GM12878 (cell line): Measurements from ENCODE around the gene ISLR2. TPM values are rescaled to one million over a fixed set of nuclear protein-coding genes. Genes with fewer than 3 reads are reported as not detected.
A peak's percentile ranks its signal among the peaks of the same experiment; 100 is the strongest.

ENCODE experiments used
- BCL3 ChIP-seq: IDR thresholded peaks from 2 replicates; pipeline ENCODE4 v1.6.1; 2011; ENCODE audit warnings: borderline replicate concordance, low read depth, mild to moderate bottlenecking, moderate library complexity, low read length; ENCODE audit not compliant: insufficient read depth, poor library complexity, severe bottlenecking
- CEBPB ChIP-seq, 2 experiments: fragments of 150-350 bp in 1 of 2; IDR thresholded peaks; 2 replicates each; pipeline ENCODE4 v1.6.1; 2012 to 2014; ENCODE audit warnings: low read depth in 2 of 2, low read length in 2 of 2, borderline replicate concordance in 1 of 2, inconsistent platforms in 1 of 2
- CREB1 ChIP-seq: IDR thresholded peaks from 2 replicates; pipeline ENCODE4 v1.6.1; 2012; ENCODE audit warnings: low read depth, mild to moderate bottlenecking, inconsistent platforms
- IRF5 ChIP-seq: fragments of 450-650 bp; IDR thresholded peaks from 2 replicates; pipeline ENCODE4 v1.6.1; 2017; ENCODE audit warnings: borderline replicate concordance
- MTA3 ChIP-seq: IDR thresholded peaks from 2 replicates; pipeline ENCODE4 v1.6.1; 2012; ENCODE audit warnings: low read length, inconsistent platforms, borderline replicate concordance
- PKNOX1 ChIP-seq: fragments of 450-650 bp; IDR thresholded peaks from 2 replicates; pipeline ENCODE4 v1.6.1; 2016; ENCODE audit warnings: mild to moderate bottlenecking
- POLR2A ChIP-seq: IDR thresholded peaks from 2 replicates; pipeline ENCODE4 v1.6.1; 2011; ENCODE audit warnings: low read depth, mild to moderate bottlenecking, low read length
- POU2F2 ChIP-seq: IDR thresholded peaks from 3 replicates; pipeline ENCODE4 v1.6.1; 2011; ENCODE audit warnings: low read depth, mild to moderate bottlenecking, low read length, borderline replicate concordance
- RAD21 ChIP-seq: IDR thresholded peaks from 2 replicates; pipeline ENCODE4 v1.6.1; 2011; ENCODE audit warnings: mild to moderate bottlenecking, low read depth, low read length, moderate library complexity; ENCODE audit not compliant: insufficient read depth
- SMAD5 ChIP-seq: IDR thresholded peaks from 2 replicates; pipeline ENCODE4 v1.6.1; 2016; ENCODE audit warnings: antibody characterized with exemption, low read depth
- SMC3 ChIP-seq: IDR thresholded peaks from 2 replicates; pipeline ENCODE4 v1.6.1; 2011; ENCODE audit warnings: low read length, improper control_type of control experiment, borderline replicate concordance
- SREBF2 ChIP-seq: IDR thresholded peaks from 2 replicates; pipeline ENCODE4 v1.6.1; 2012; ENCODE audit warnings: mild to moderate bottlenecking, low read length
- STAT1 ChIP-seq: fragments of 450-650 bp; conservative IDR thresholded peaks from 2 replicates; pipeline ENCODE4 v1.6.1; 2014; ENCODE audit warnings: antibody characterized with exemption, mild to moderate bottlenecking
- STAT3 ChIP-seq: IDR thresholded peaks from 2 replicates; pipeline ENCODE4 v1.6.1; 2011; ENCODE audit warnings: low read depth, low read length, improper control_type of control experiment
- TARDBP ChIP-seq: IDR thresholded peaks from 2 replicates; pipeline ENCODE4 v1.6.1; 2016; ENCODE audit warnings: borderline replicate concordance
- polyA plus RNA-seq, 11 experiments: library from polyadenylated mRNA; depleted of rRNA in 4 of 11; unstranded in 6 of 11; stranded (reverse) in 5 of 11; fragments of >200 nt; fragmentation: Nextera tagmentation in 4 of 11; fragmentation: Illumina TruSeq in 1 of 11; extraction: Ambion mirVana in 4 of 11; extraction: Trizol in 1 of 11; gene quantifications; 1 replicate in 1 of 11; 2 replicates in 10 of 11; pipeline versions ENCODE4 v1.2.1 to v1.2.3, GENCODE V29; 2011 to 2016; ENCODE audit warnings: inconsistent platforms in 2 of 11, missing spikeins in 2 of 11, low read depth in 1 of 11
- total RNA-seq, 4 experiments: library from RNA; depleted of rRNA in 3 of 4; stranded (reverse); fragments of >200 nt in 3 of 4; fragmentation: Illumina TruSeq in 1 of 4; extraction: Trizol in 1 of 4; gene quantifications; 2 replicates each; pipeline versions ENCODE4 v1.2.1 to v1.2.3, GENCODE V29; 2013 to 2021
- TF ChIP-seq, protein P1 (sequence below): IDR thresholded peaks from 2 replicates; pipeline ENCODE4 v1.6.1; 2011; ENCODE audit warnings: low read depth, mild to moderate bottlenecking, low read length, moderate library complexity, borderline replicate concordance; ENCODE audit errors: extremely low read depth
- TF ChIP-seq, protein P2 (sequence below), 3 experiments: IDR thresholded peaks in 2 of 3; conservative IDR thresholded peaks in 1 of 3; 2 replicates each; pipeline ENCODE4 v1.5.1; 2011; ENCODE audit warnings: low read depth in 3 of 3, low read length in 3 of 3, mild to moderate bottlenecking in 3 of 3, control low read depth in 2 of 3, moderate library complexity in 2 of 3, inconsistent platforms in 1 of 3, mixed read lengths in 1 of 3; ENCODE audit not compliant: control insufficient read depth in 2 of 3, insufficient read depth in 1 of 3; ENCODE audit errors: extremely low read depth in 1 of 3

ISLR2 gene
- total and polyA plus RNA-seq, 10 of the 15 experiments (the other 5 are each of a cell fraction or from before 2014, with no cell fraction given), result 0.04 to 0.21 (median 0.07) TPM; not detected in 4

- TF ChIP-seq MTA3 (no peak), RAD21 (peak; percentile 57; the same call in 1 of the 2 replicates), SMAD5 (no peak), CEBPB (IDR thresholded peaks at IDR 0.05; ENCODE audit: borderline replicate concordance in 1 of 2, low read depth in 2 of 2, low read length in 2 of 2) (no peak), BCL3 (no peak), STAT3 (no peak), IRF5 (no peak), SREBF2 (no peak), TARDBP (no peak), SMC3 (peak; percentile 44), POLR2A (no peak), PKNOX1 (no peak), CREB1 (no peak), STAT1 (no peak), POU2F2 (no peak)
- TF ChIP-seq, protein P1, sequence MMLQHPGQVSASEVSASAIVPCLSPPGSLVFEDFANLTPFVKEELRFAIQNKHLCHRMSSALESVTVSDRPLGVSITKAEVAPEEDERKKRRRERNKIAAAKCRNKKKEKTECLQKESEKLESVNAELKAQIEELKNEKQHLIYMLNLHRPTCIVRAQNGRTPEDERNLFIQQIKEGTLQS, result no peak
- TF ChIP-seq, protein P2, sequence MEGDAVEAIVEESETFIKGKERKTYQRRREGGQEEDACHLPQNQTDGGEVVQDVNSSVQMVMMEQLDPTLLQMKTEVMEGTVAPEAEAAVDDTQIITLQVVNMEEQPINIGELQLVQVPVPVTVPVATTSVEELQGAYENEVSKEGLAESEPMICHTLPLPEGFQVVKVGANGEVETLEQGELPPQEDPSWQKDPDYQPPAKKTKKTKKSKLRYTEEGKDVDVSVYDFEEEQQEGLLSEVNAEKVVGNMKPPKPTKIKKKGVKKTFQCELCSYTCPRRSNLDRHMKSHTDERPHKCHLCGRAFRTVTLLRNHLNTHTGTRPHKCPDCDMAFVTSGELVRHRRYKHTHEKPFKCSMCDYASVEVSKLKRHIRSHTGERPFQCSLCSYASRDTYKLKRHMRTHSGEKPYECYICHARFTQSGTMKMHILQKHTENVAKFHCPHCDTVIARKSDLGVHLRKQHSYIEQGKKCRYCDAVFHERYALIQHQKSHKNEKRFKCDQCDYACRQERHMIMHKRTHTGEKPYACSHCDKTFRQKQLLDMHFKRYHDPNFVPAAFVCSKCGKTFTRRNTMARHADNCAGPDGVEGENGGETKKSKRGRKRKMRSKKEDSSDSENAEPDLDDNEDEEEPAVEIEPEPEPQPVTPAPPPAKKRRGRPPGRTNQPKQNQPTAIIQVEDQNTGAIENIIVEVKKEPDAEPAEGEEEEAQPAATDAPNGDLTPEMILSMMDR (IDR thresholded peaks at IDR 0.05 in 2 of 3, conservative IDR thresholded peaks at IDR 0.05 in 1 of 3; ENCODE audit: control insufficient read depth in 2 of 3, extremely low read depth in 1 of 3, insufficient read depth in 1 of 3, low read depth in 3 of 3, low read length in 3 of 3), result peak; percentile 27 to 32 (median 28); a peak in 5 of 6 replicates
- TF ChIP-seq, all 136 proteins: peak for 3
Measured at GRCh38 chr15:74132681-74133651, 2.6 kb downstream of the ISLR2 start (continued).
